ENCODE measurements around the gene HIGD1C. TPM values are rescaled to one million over a fixed set of nuclear protein-coding genes. Genes with fewer than 3 reads are reported as not detected.
A peak's percentile ranks its signal among the peaks of the same experiment; 100 is the strongest.
"Not testable (repeated sequence)": the region's sequence is repeated elsewhere in the genome, so short reads cannot be mapped to it uniquely, and the experiment has no call there.

Gene HIGD1C
- total RNA-seq, 1 donor from 2014 or later, result not detected

GRCh38 chr12:50928392-50928791 is 24.0 kb upstream of the HIGD1C start:
- peak overlapping the region; percentile 43 to 79 for H3K27ac ChIP-seq
- TF ChIP-seq CTCF (IDR thresholded peaks at IDR 0.05), result no peak
- intact Hi-C loops (cut with DNase I), result loop anchor here (10.0 kb wide), 1 partner anchor 286 kb away; the partner anchor contains the start of gene POU6F1
- peaks cover 0 to 19% of the 10 kb centered on the region in 2 donors for H3K4me1 ChIP-seq
- peaks cover 25 to 28% of the 10 kb centered on the region in 2 donors for H3K36me3 ChIP-seq
- H3K27me3 ChIP-seq, result no peaks in the 10 kb centered on the region
- no peak for DNase-seq (ENCODE audit: low spot score in 2 of 2)
- peak overlapping the region; percentile 75 to 80 for H3K4me3 ChIP-seq
- no peaks in the 10 kb centered on the region for H3K9me3 ChIP-seq

GRCh38 chr12:50929831-50930230 is 22.5 kb upstream of the HIGD1C start:
- peak overlapping the region in 1 of 2 donors; percentile 43 for H3K27ac ChIP-seq
- intact Hi-C loops (cut with DNase I), result loop anchor here (10.0 kb wide), 1 partner anchor 285 kb away; the partner anchor contains the start of gene POU6F1

DNA sequence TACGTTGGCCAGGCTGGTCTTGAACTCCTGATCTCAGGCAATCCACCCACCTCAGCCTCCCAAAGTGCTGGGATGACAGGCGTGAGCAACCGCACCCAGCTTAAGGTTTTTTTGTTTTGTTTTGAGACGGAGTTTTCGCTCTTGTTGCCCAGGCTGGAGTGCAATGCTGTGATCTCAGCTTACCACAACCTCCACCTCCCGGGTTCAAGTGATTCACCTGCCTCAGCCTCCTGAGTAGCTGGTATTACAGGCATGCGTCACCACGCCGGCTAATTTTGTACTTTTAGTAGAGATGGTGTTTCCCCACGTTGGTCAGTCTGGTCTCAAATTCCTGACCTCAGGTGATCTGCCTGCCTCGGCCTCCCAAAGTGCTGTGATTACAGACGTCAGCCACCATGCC is 21.9 kb upstream of the HIGD1C start:
- Histone ChIP-seq H3K27ac (peak overlapping the region in 1 of 2 donors; percentile 10), H3K36me3 (peaks cover 25 to 31% of the 10 kb centered on the region in 2 donors), H3K4me1 (peaks cover 3 to 30% of the 10 kb centered on the region in 2 donors)
- DNase-seq (ENCODE audit: low spot score in 2 of 2); H3K9me3 ChIP-seq; H3K27me3 ChIP-seq; intact Hi-C loops (cut with DNase I); H3K4me3 ChIP-seq: not testable (repeated sequence)

More at GRCh38 chr12:50929831-50930230, 22.5 kb upstream of the HIGD1C start:
- DNase-seq (ENCODE audit: low spot score in 2 of 2), result no peak
- TF ChIP-seq CTCF (IDR thresholded peaks at IDR 0.05), result no peak
- Histone ChIP-seq H3K36me3 (peaks cover 25 to 31% of the 10 kb centered on the region in 2 donors), H3K4me1 (peaks cover 0 to 26% of the 10 kb centered on the region in 2 donors), H3K4me3 (peak overlapping the region in 1 of 2 donors; percentile 80), H3K9me3 (no peaks in the 10 kb centered on the region), H3K27me3 (no peaks in the 10 kb centered on the region)

DNA sequence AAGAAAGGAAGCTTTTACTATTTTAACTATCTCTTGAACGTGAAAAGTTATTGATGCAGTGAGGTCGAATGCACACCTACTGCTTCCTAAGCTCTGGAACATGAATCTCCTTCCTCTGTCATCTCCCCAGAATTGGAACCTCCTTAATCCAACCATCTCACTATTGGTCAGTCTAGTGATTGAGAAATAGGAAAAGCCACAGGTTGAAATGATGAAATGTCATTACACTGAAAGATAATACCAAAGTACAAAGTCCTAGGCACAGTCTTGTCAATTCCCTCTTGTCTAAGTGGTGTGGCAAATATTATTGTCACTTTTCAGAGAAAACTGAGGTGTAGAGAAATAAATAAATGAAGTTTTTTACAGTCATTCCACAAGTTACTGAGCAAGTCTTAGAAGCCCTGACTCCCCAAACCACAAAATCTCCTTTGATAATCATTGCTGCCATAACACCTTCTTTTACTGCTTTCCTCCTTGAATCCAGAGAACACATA is 19.5 kb upstream of the HIGD1C start:
- Histone ChIP-seq H3K36me3 (peaks cover 25 to 31% of the 10 kb centered on the region in 2 donors), H3K27me3 (no peaks in the 10 kb centered on the region), H3K9me3 (no peaks in the 10 kb centered on the region), H3K4me3 (no peak overlapping the region), H3K4me1 (peaks cover 5 to 33% of the 10 kb centered on the region in 2 donors), H3K27ac (peak overlapping the region; percentile 68 to 77)
- intact Hi-C loops (cut with DNase I), result no loop called here
- DNase-seq (ENCODE audit: low spot score in 2 of 2), result no peak
- TF ChIP-seq CTCF (IDR thresholded peaks at IDR 0.05), result no peak

GRCh38 chr12:50933459-50934124 is 18.8 kb upstream of the HIGD1C start:
- no peak for TF ChIP-seq CTCF (IDR thresholded peaks at IDR 0.05)
- no peak for DNase-seq (ENCODE audit: low spot score in 2 of 2)
- Histone ChIP-seq H3K4me1 (peaks cover 5 to 33% of the 10 kb centered on the region in 2 donors), H3K4me3 (peak overlapping the region in 1 of 2 donors; percentile 40), H3K27me3 (no peaks in the 10 kb centered on the region), H3K27ac (peak overlapping the region; percentile 68 to 77), H3K36me3 (peaks cover 25 to 31% of the 10 kb centered on the region in 2 donors), H3K9me3 (no peaks in the 10 kb centered on the region)
- intact Hi-C loops (cut with DNase I), result no loop called here

DNA sequence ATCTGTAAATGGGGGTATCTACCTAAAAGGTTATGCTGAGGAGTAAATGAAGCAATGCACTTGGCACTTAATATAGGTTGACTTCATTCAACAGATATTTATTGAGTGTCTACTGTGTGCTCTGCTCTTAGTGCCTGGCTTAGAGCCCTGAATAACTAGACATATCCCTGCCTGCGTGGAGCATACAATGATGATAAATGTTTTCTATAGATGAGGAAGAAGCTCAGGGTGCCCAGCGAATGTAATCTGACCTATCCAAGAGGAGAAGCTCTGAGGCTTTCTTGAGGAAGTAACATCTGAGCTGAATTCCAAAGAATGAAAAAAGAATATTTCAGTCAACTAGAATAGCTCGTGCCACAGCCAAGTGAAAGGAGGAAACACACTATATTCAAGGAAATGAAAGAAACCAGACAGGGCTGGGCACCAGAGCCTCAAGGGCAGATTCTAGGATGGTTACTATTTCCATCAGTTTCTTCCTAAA is 17.9 kb upstream of the HIGD1C start:
- intact Hi-C loops (cut with DNase I), result no loop called here
- H3K4me1 ChIP-seq, result peaks cover 5 to 32% of the 10 kb centered on the region in 2 donors
- H3K4me3 ChIP-seq, result peak overlapping the region in 1 of 2 donors; percentile 40
- DNase-seq (ENCODE audit: low spot score in 2 of 2), result no peak
- peaks cover 25 to 31% of the 10 kb centered on the region in 2 donors for H3K36me3 ChIP-seq
- peak overlapping the region; percentile 68 to 77 for H3K27ac ChIP-seq
- no peaks in the 10 kb centered on the region for H3K27me3 ChIP-seq
- H3K9me3 ChIP-seq, result no peaks in the 10 kb centered on the region
- TF ChIP-seq CTCF (IDR thresholded peaks at IDR 0.05), result no peak

Data from ascending aorta (tissue), 2 donors.